ENCODE results near the gene KRTAP5-8.

GRCh38 chr11:71575723-71576424 lies 38.0 kb downstream of the KRTAP5-8 start:
- no peak for TF ChIP-seq CTCF (IDR thresholded peaks at IDR 0.05; ENCODE audit: low read depth, low read length)
- TF ChIP-seq EZH2phosphoT487 (IDR thresholded peaks at IDR 0.05; ENCODE audit: low read depth): no peak

Data from OCI-LY3 (cell line).